Trophoblast cell (in vitro differentiated cells and primary cell): Measurements from ENCODE around the gene NELFE.
"Not testable (repeated sequence)": the region's sequence is repeated elsewhere in the genome, so short reads cannot be mapped to it uniquely, and the experiment has no call there.

Experiments
- DNase-seq, 2 donors: peaks; one replicate each; pipeline ENCODE4 v3.0.0-alpha.2; 2016
- H2AFZ ChIP-seq: 2 replicates; pipeline ENCODE4 v1.6.1; 2013; ENCODE audit warnings: low read length, moderate library complexity, mild to moderate bottlenecking; ENCODE audit not compliant: insufficient read depth, poor library complexity
- H2AK5ac ChIP-seq: 2 replicates; pipeline ENCODE4 v1.6.1; 2013; ENCODE audit warnings: mild to moderate bottlenecking, low read length
- H2BK120ac ChIP-seq: 2 replicates; pipeline ENCODE4 v1.6.1; 2013; ENCODE audit warnings: low read length, mild to moderate bottlenecking, moderate library complexity; ENCODE audit not compliant: insufficient read depth, poor library complexity
- H2BK12ac ChIP-seq: 2 replicates; pipeline ENCODE4 v1.6.1; 2013; ENCODE audit warnings: mild to moderate bottlenecking, low read length, moderate library complexity
- H2BK5ac ChIP-seq: 2 replicates; pipeline ENCODE4 v1.6.1; 2013; ENCODE audit warnings: low read length, low read depth, moderate library complexity, mild to moderate bottlenecking; ENCODE audit not compliant: poor library complexity
- H3K14ac ChIP-seq: 2 replicates; pipeline ENCODE4 v1.6.1; 2013; ENCODE audit warnings: mild to moderate bottlenecking, low read length
- H3K18ac ChIP-seq: 2 replicates; pipeline ENCODE4 v1.6.1; 2013; ENCODE audit warnings: mild to moderate bottlenecking, low read length
- H3K23ac ChIP-seq: 2 replicates; pipeline ENCODE4 v1.6.1; 2013; ENCODE audit warnings: low read length
- H3K27ac ChIP-seq: 2 replicates; pipeline ENCODE4 v1.5.1; 2013; ENCODE audit warnings: low read depth, mild to moderate bottlenecking, inconsistent platforms, low read length, moderate library complexity
- H3K27me3 ChIP-seq: 2 replicates; pipeline ENCODE4 v1.6.1; 2013; ENCODE audit warnings: inconsistent platforms, mild to moderate bottlenecking, low read length, moderate library complexity; ENCODE audit not compliant: insufficient read depth
- H3K36me3 ChIP-seq, 2 experiments: 1 replicate in 1 of 2; 2 replicates in 1 of 2; pipeline ENCODE4 v1.6.1; 2013; ENCODE audit warnings: low read length in 2 of 2, mild to moderate bottlenecking in 2 of 2, moderate library complexity in 1 of 2; ENCODE audit not compliant: insufficient read depth in 2 of 2, control insufficient read depth in 1 of 2
- H3K4ac ChIP-seq: 2 replicates; pipeline ENCODE4 v1.6.1; 2013; ENCODE audit warnings: low read depth, mild to moderate bottlenecking, low read length, moderate library complexity
- H3K4me1 ChIP-seq, 2 experiments: 1 replicate in 1 of 2; 2 replicates in 1 of 2; pipeline ENCODE4 v1.6.1; 2013; ENCODE audit warnings: low read length in 2 of 2, mild to moderate bottlenecking in 2 of 2, moderate library complexity in 1 of 2; ENCODE audit not compliant: insufficient read depth in 2 of 2, control insufficient read depth in 1 of 2
- H3K4me2 ChIP-seq: 2 replicates; pipeline ENCODE4 v1.6.1; 2013; ENCODE audit warnings: inconsistent platforms, mild to moderate bottlenecking, low read length, moderate library complexity
- H3K4me3 ChIP-seq: 2 replicates; pipeline ENCODE4 v1.5.1; 2013; ENCODE audit warnings: mild to moderate bottlenecking, low read depth, low read length, inconsistent platforms
- H3K79me1 ChIP-seq: one replicate; pipeline ENCODE4 v1.6.1; 2013; ENCODE audit warnings: low read length
- H3K79me2 ChIP-seq: 2 replicates; pipeline ENCODE4 v1.6.1; 2013; ENCODE audit warnings: low read length, mild to moderate bottlenecking; ENCODE audit not compliant: control insufficient read depth, insufficient read depth, poor library complexity
- H3K9ac ChIP-seq: 2 replicates; pipeline ENCODE4 v1.6.1; 2013; ENCODE audit warnings: mild to moderate bottlenecking, low read length
- H3K9me3 ChIP-seq: 2 replicates; pipeline ENCODE4 v1.6.1; 2013; ENCODE audit warnings: low read depth, mild to moderate bottlenecking, control low read depth, inconsistent platforms, low read length; ENCODE audit not compliant: insufficient read depth
- H4K12ac ChIP-seq: 2 replicates; pipeline ENCODE4 v1.6.1; 2013; ENCODE audit warnings: low read depth, mild to moderate bottlenecking, low read length, moderate library complexity
- H4K8ac ChIP-seq: 2 replicates; pipeline ENCODE4 v1.6.1; 2013; ENCODE audit warnings: low read depth, mild to moderate bottlenecking, low read length, moderate library complexity
- H4K91ac ChIP-seq: one replicate; pipeline ENCODE4 v1.6.1; 2013; ENCODE audit warnings: low read depth, mild to moderate bottlenecking, low read length, moderate library complexity
- WGBS: extraction: QIAGEN DNeasy Blood & Tissue Kit; methylation state at CpG from one replicate; pipeline ENCODE4 v1.1.7; 2013; ENCODE audit warnings: missing lambda C conversion rate; ENCODE audit not compliant: insufficient read length, insufficient coverage; ENCODE audit errors: extremely low coverage; 5-methylcytosine and 5-hydroxymethylcytosine counted together

NELFE gene

GRCh38 chr6:31935823-31936222 lies 22.9 kb downstream of the NELFE start:
- Histone ChIP-seq H2AK5ac (no peak overlapping the region), H3K18ac (no peak overlapping the region), H3K4me3 (no peak overlapping the region), H3K36me3 (no peaks in the 10 kb centered on the region), H4K12ac (no peak overlapping the region), H4K91ac (no peak overlapping the region), H3K9me3 (no peaks in the 10 kb centered on the region), H3K27ac (no peak overlapping the region), H3K4me1 (no peaks in the 10 kb centered on the region), H3K23ac (no peak overlapping the region), H3K27me3 (no peaks in the 10 kb centered on the region), H2BK120ac (no peak overlapping the region), H3K4ac (no peak overlapping the region), H2BK12ac (no peak overlapping the region), H3K14ac (no peak overlapping the region), H2BK5ac (no peak overlapping the region), H3K79me2 (no peaks in the 10 kb centered on the region), H2AFZ (no peak overlapping the region), H3K4me2 (no peak overlapping the region), H4K8ac (no peak overlapping the region), H3K9ac (no peak overlapping the region), H3K79me1 (no peaks in the 10 kb centered on the region)
- no CpG with 5 or more reads among the region's 9 CpGs for WGBS
- no peak for DNase-seq

- no peaks in the 10 kb centered on the region for H3K9me3 ChIP-seq
- no peak overlapping the region for H3K4me3 ChIP-seq
- H3K27ac ChIP-seq = no peak overlapping the region
- H3K23ac ChIP-seq = no peak overlapping the region
- WGBS = no CpG with 5 or more reads among the region's 3 CpGs
- H3K79me1 ChIP-seq = no peaks in the 10 kb centered on the region
- H3K9ac ChIP-seq = no peak overlapping the region
- no peak overlapping the region for H4K8ac ChIP-seq
- no peak overlapping the region for H4K12ac ChIP-seq
- no peak overlapping the region for H2BK120ac ChIP-seq
- no peaks in the 10 kb centered on the region for H3K79me2 ChIP-seq
- no peak overlapping the region for H2BK5ac ChIP-seq
- no peak overlapping the region for H2BK12ac ChIP-seq
- H3K27me3 ChIP-seq = no peaks in the 10 kb centered on the region
- H3K4ac ChIP-seq = no peak overlapping the region
- H2AFZ ChIP-seq = no peak overlapping the region
- no peak overlapping the region for H4K91ac ChIP-seq
- no peak overlapping the region for H3K4me2 ChIP-seq
- H3K4me1 ChIP-seq = no peaks in the 10 kb centered on the region
- no peak overlapping the region for H3K14ac ChIP-seq
- H2AK5ac ChIP-seq = no peak overlapping the region
- H3K36me3 ChIP-seq = no peaks in the 10 kb centered on the region
- H3K18ac ChIP-seq = no peak overlapping the region
- DNase-seq = no peak
Measured at GRCh38 chr6:31935021-31935420, 23.8 kb downstream of the NELFE start.

GRCh38 chr6:31933537-31933936 lies 25.2 kb downstream of the NELFE start:
- no peak overlapping the region for H3K4me2 ChIP-seq
- no peak overlapping the region for H4K12ac ChIP-seq
- no peak for DNase-seq
- H2AK5ac ChIP-seq = no peak overlapping the region
- H3K4me3 ChIP-seq = no peak overlapping the region
- H3K9ac ChIP-seq = no peak overlapping the region
- no peak overlapping the region for H4K8ac ChIP-seq
- H3K23ac ChIP-seq = no peak overlapping the region
- no peak overlapping the region for H3K18ac ChIP-seq
- H3K4ac ChIP-seq = no peak overlapping the region
- no peaks in the 10 kb centered on the region for H3K4me1 ChIP-seq
- no peak overlapping the region for H4K91ac ChIP-seq
- no peak overlapping the region for H3K14ac ChIP-seq
- no peaks in the 10 kb centered on the region for H3K27me3 ChIP-seq
- H2BK12ac ChIP-seq = no peak overlapping the region
- H2BK5ac ChIP-seq = no peak overlapping the region
- no peaks in the 10 kb centered on the region for H3K79me1 ChIP-seq
- no peaks in the 10 kb centered on the region for H3K79me2 ChIP-seq
- no CpG with 5 or more reads among the region's 19 CpGs for WGBS
- H2AFZ ChIP-seq = no peak overlapping the region
- no peak overlapping the region for H3K27ac ChIP-seq
- no peak overlapping the region for H2BK120ac ChIP-seq
- no peaks in the 10 kb centered on the region for H3K36me3 ChIP-seq
- no peaks in the 10 kb centered on the region for H3K9me3 ChIP-seq

- not testable (repeated sequence) for H3K27ac ChIP-seq, H3K14ac ChIP-seq, H3K9me3 ChIP-seq, H3K4me2 ChIP-seq, H2BK12ac ChIP-seq, H3K79me1 ChIP-seq, H3K4me3 ChIP-seq, H2BK5ac ChIP-seq, H3K27me3 ChIP-seq, H2AK5ac ChIP-seq, H4K8ac ChIP-seq, H3K79me2 ChIP-seq, H2BK120ac ChIP-seq, H4K12ac ChIP-seq, H4K91ac ChIP-seq, H3K4me1 ChIP-seq, H2AFZ ChIP-seq, DNase-seq, H3K18ac ChIP-seq, H3K9ac ChIP-seq, H3K4ac ChIP-seq, H3K36me3 ChIP-seq, H3K23ac ChIP-seq
- no CpG with 5 or more reads among the region's 32 CpGs for WGBS
Measured at GRCh38 chr6:31932137-31932536, 26.6 kb downstream of the NELFE start.
